AG09309 (cell line): ENCODE measurements around the gene POLR3GL.
"Not testable (repeated sequence)": the region's sequence is repeated elsewhere in the genome, so short reads cannot be mapped to it uniquely, and the experiment has no call there.

Experiments
- DNase-seq: peaks from one replicate; pipeline ENCODE4 v3.0.0-alpha.2; 2010; ENCODE audit warnings: low read depth
- H3K4me3 ChIP-seq: 2 replicates; pipeline ENCODE4 v1.5.1; 2011; ENCODE audit warnings: mild to moderate bottlenecking, low read depth, low read length, moderate library complexity; ENCODE audit not compliant: control insufficient read depth
- CTCF ChIP-seq: IDR thresholded peaks from 2 replicates; pipeline ENCODE4 v1.5.1; 2011; ENCODE audit warnings: mild to moderate bottlenecking, low read depth, low read length, inconsistent platforms; ENCODE audit not compliant: insufficient read depth, control insufficient read depth; ENCODE audit errors: missing control alignments

Gene POLR3GL

GRCh38 chr1:146019231-146020057 is 55.0 kb downstream of the POLR3GL start:
- DNase-seq, result no peak
- H3K4me3 ChIP-seq, result no peak overlapping the region
- TF ChIP-seq CTCF, result no peak

- no peak overlapping the region for H3K4me3 ChIP-seq
- no peak for TF ChIP-seq CTCF
- DNase-seq, result no peak
Measured at GRCh38 chr1:146020058-146021049, 55.9 kb downstream of the POLR3GL start.

GRCh38 chr1:146021050-146021445 is 56.6 kb downstream of the POLR3GL start:
- H3K4me3 ChIP-seq, result no peak overlapping the region
- DNase-seq, result no peak
- TF ChIP-seq CTCF, result no peak

GRCh38 chr1:146021622-146022402 is 57.3 kb downstream of the POLR3GL start, which contains the start of gene HJV:
TSS of gene HJV (minus strand) at chr1:146021735. CDS start at chr1:146020231, 1,504 bp downstream.
- no peak for DNase-seq
- H3K4me3 ChIP-seq, result no peak within 1 kb of the TSS
- TF ChIP-seq CTCF, result no peak

GRCh38 chr1:146022403-146023127 is 58.1 kb downstream of the POLR3GL start:
- no peak for TF ChIP-seq CTCF
- DNase-seq, result no peak
- H3K4me3 ChIP-seq, result no peak overlapping the region

- not testable (repeated sequence) for DNase-seq, H3K4me3 ChIP-seq
Measured at GRCh38 chr1:146025787-146026495, 61.5 kb downstream of the POLR3GL start.

- not testable (repeated sequence) for DNase-seq, H3K4me3 ChIP-seq
Measured at GRCh38 chr1:146026650-146027049, 62.2 kb downstream of the POLR3GL start.
